KMS-11 (cell line): Measurements from ENCODE around the gene FYB1.

ENCODE experiments used
- H2AFZ ChIP-seq: fragments of 200-600 bp; sonication (generic); 2 replicates; pipeline ENCODE4 v1.6.1; 2016; ENCODE audit warnings: antibody characterized with exemption, mixed run types, low read depth
- H3K27ac ChIP-seq: fragments of 200-600 bp; sonication (generic); 2 replicates; pipeline ENCODE4 v1.6.1; 2016; ENCODE audit warnings: mild to moderate bottlenecking, mixed run types
- H3K27me3 ChIP-seq: fragments of 200-600 bp; sonication (generic); 2 replicates; pipeline ENCODE4 v1.6.1; 2017; ENCODE audit warnings: mild to moderate bottlenecking, low read depth, mixed run types, moderate library complexity; ENCODE audit not compliant: insufficient read depth
- H3K36me3 ChIP-seq: fragments of 200-600 bp; sonication (generic); 2 replicates; pipeline ENCODE4 v1.6.1; 2017; ENCODE audit warnings: mild to moderate bottlenecking, mixed run types; ENCODE audit not compliant: insufficient read depth
- H3K4me1 ChIP-seq: fragments of 200-600 bp; sonication (generic); 2 replicates; pipeline ENCODE4 v1.6.1; 2016; ENCODE audit warnings: mild to moderate bottlenecking, low read depth, mixed run types; ENCODE audit not compliant: poor library complexity, severe bottlenecking
- H3K4me2 ChIP-seq: fragments of 200-600 bp; sonication (generic); 2 replicates; pipeline ENCODE4 v1.7.0; 2016; ENCODE audit warnings: mild to moderate bottlenecking, mixed run types
- H3K4me3 ChIP-seq: fragments of 200-600 bp; sonication (generic); IDR thresholded peaks from 2 replicates; pipeline ENCODE4 v1.6.1; 2017; ENCODE audit warnings: low read depth, low read length, mixed read lengths; ENCODE audit not compliant: insufficient read depth
- H3K79me2 ChIP-seq: fragments of 200-600 bp; sonication (generic); 2 replicates; pipeline ENCODE4 v1.6.1; 2016; ENCODE audit warnings: low read depth, mixed run types; ENCODE audit not compliant: insufficient read depth
- H3K9ac ChIP-seq: fragments of 200-600 bp; sonication (generic); 2 replicates; pipeline ENCODE4 v1.6.1; 2016; ENCODE audit warnings: mild to moderate bottlenecking, mixed run types
- H4K20me1 ChIP-seq: fragments of 200-600 bp; sonication (generic); 2 replicates; pipeline ENCODE4 v1.6.1; 2016; ENCODE audit warnings: mild to moderate bottlenecking, mixed run types; ENCODE audit not compliant: insufficient read depth
- CTCF ChIP-seq: fragments of 200-600 bp; sonication (generic); conservative IDR thresholded peaks from 2 replicates; pipeline ENCODE4 v1.6.1; 2017; ENCODE audit warnings: low read depth, mild to moderate bottlenecking, antibody characterized with exemption, low read length, moderate library complexity, mixed read lengths

The FYB1 gene

GRCh38 chr5:39068099-39068498 lies 151.3 kb downstream of the FYB1 start:
- Histone ChIP-seq H2AFZ (no peak overlapping the region), H3K4me2 (no peak overlapping the region), H3K4me1 (peaks cover 31% of the 10 kb centered on the region), H3K4me3 (no peak overlapping the region), H3K36me3 (0 out of 2 replicates have a peak, but pooled peaks cover 3% of the 10 kb centered on the region), H3K9ac (no peak overlapping the region), H3K27ac (no peak overlapping the region), H3K27me3 (no peaks in the 10 kb centered on the region), H3K79me2 (peaks cover 97% of the 10 kb centered on the region), H4K20me1 (peaks cover 3% of the 10 kb centered on the region)
- no peak for TF ChIP-seq CTCF

- Histone ChIP-seq H3K4me3 (no peak overlapping the region), H2AFZ (no peak overlapping the region), H3K9ac (no peak overlapping the region), H3K27ac (no peak overlapping the region), H3K4me1 (peaks cover 19% of the 10 kb centered on the region), H3K79me2 (peaks cover 90% of the 10 kb centered on the region), H3K27me3 (no peaks in the 10 kb centered on the region), H3K36me3 (0 out of 2 replicates have a peak, but pooled peaks cover 3% of the 10 kb centered on the region), H4K20me1 (no peaks in the 10 kb centered on the region), H3K4me2 (no peak overlapping the region)
- TF ChIP-seq CTCF, result no peak
These were observed 154.9 kb downstream of the FYB1 start for GRCh38 chr5:39064450-39064849.

GRCh38 chr5:39063037-39063436 lies 156.3 kb downstream of the FYB1 start:
- Histone ChIP-seq H3K36me3 (0 out of 2 replicates have a peak, but pooled peaks cover 3% of the 10 kb centered on the region), H4K20me1 (0 out of 2 replicates have a peak, but pooled peaks cover 3% of the 10 kb centered on the region), H3K4me1 (peaks cover 28% of the 10 kb centered on the region), H3K79me2 (peaks cover 84% of the 10 kb centered on the region), H3K4me3 (no peak overlapping the region), H2AFZ (no peak overlapping the region), H3K4me2 (no peak overlapping the region), H3K27me3 (no peaks in the 10 kb centered on the region), H3K9ac (no peak overlapping the region), H3K27ac (no peak overlapping the region)
- no peak for TF ChIP-seq CTCF

GRCh38 chr5:39062530-39062929 lies 156.8 kb downstream of the FYB1 start:
- H3K4me1 ChIP-seq, result peaks cover 33% of the 10 kb centered on the region
- H4K20me1 ChIP-seq, result peaks cover 8% of the 10 kb centered on the region; the same call in 1 of the 2 replicates

More at GRCh38 chr5:39062530-39062929, 156.8 kb downstream of the FYB1 start:
- Histone ChIP-seq H3K27me3 (no peaks in the 10 kb centered on the region), H3K9ac (no peak overlapping the region), H2AFZ (no peak overlapping the region), H3K36me3 (0 out of 2 replicates have a peak, but pooled peaks cover 3% of the 10 kb centered on the region), H3K27ac (no peak overlapping the region), H3K79me2 (peaks cover 84% of the 10 kb centered on the region), H3K4me3 (no peak overlapping the region), H3K4me2 (no peak overlapping the region)
- no peak for TF ChIP-seq CTCF
